Measurements from ENCODE around the gene SDR9C7. TPM values are rescaled to one million over a fixed set of nuclear protein-coding genes. Genes with fewer than 3 reads are reported as not detected.
"Not testable (repeated sequence)": the region's sequence is repeated elsewhere in the genome, so short reads cannot be mapped to it uniquely, and the experiment has no call there.

The SDR9C7 gene
- total RNA-seq (ENCODE audit: low replicate concordance) = not detected in 2 replicates

DNA sequence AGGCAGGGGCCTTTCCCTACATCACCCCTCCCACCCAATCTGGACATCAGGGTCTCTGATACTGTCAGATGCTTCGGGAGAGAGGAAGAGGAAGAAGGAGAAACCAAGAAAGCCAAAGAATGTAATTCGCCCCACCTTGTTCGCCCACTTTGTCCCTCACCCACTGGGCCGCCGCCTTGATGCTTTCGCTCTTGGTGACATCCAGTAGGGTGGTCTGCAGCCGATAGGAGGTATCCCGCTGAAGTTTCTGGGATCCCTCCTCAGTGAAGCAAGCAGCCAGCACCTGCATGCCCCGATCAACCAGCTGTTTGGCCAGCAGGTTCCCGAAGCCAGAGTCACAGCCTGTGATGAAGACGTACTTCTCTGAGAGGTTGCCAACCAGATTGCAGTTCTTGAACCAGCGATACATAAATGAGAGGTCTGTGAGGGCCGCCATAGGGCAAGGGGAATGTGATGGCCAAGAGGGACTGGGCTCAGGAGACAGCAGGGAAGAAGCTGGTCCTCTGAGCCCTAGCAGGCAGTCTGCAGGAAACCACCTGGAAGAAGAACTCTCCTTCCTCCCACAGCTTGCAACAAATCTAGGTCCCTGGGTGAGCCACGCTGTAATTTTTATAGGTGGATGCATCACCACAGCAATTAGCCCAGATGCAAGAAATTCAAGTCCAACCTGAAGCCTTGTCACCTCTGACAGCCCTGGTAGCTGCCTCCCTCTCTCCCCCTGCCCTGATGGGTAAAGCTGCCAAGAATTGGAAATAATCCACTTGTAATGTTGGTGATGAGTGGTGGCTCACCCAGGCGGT is at the start of gene SDR9C7:
Gene SDR9C7, minus strand, starts transcription at position 583 of the 800 bp plus-strand sequence. Its CDS starts 147 bp downstream, at position 436.
- no peak within 1 kb of the TSS for H3K4me3 ChIP-seq (ENCODE audit: low read depth, low read length)
- no peak for TF ChIP-seq CTCF (IDR thresholded peaks at IDR 0.05; ENCODE audit: insufficient read depth, low read length)
- no peak for DNase-seq (ENCODE audit: low read depth)

- DNase-seq (ENCODE audit: low read depth) = no peak
- H3K4me3 ChIP-seq (ENCODE audit: low read depth, low read length) = no peak overlapping the region
- TF ChIP-seq CTCF (IDR thresholded peaks at IDR 0.05; ENCODE audit: insufficient read depth, low read length) = no peak
Observed at GRCh38 chr12:56983386-56983785, 49.2 kb upstream of the SDR9C7 start.

DNA sequence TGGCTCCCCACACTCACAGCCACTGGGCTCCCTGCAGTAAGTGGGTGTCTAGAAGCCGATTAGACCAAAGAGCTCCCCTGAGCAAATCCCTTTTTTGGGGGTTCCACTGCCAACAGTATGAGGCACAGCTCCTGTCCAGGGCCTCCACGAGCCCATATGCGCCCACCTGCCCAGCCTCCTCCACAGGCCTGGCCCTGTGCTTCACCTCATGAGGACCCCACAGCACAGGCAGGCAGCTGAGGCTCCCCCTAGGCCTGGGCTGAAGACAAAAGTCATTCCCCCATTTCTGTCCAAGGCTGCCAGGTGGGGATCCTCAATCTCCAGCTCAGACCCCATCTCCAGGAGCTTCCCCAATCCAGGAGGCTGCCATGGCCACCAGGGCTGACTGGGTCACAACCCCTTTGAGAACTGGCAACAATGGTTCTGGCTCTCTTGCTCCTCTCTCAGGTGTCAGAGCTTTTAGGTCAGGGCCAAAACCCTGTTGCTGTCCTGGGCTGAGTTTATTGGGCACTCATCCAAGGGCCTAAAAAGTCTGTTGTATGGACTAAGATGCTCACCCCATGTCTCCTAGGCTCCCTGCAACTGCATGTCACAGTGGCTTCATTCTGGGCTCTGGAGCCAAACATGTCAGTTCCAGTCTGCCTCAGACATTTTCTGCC is 48.5 kb upstream of the SDR9C7 start:
- H3K4me3 ChIP-seq (ENCODE audit: low read depth, low read length); DNase-seq (ENCODE audit: low read depth): not testable (repeated sequence)

GRCh38 chr12:56980941-56981530 is 46.8 kb upstream of the SDR9C7 start:
- DNase-seq (ENCODE audit: low read depth) = no peak
- no peak overlapping the region for H3K4me3 ChIP-seq (ENCODE audit: low read depth, low read length)
- no peak for TF ChIP-seq CTCF (IDR thresholded peaks at IDR 0.05; ENCODE audit: insufficient read depth, low read length)

GRCh38 chr12:56980268-56980667 is 46.1 kb upstream of the SDR9C7 start:
- no peak for TF ChIP-seq CTCF (IDR thresholded peaks at IDR 0.05; ENCODE audit: insufficient read depth, low read length)
- H3K4me3 ChIP-seq (ENCODE audit: low read depth, low read length) = no peak overlapping the region
- no peak for DNase-seq (ENCODE audit: low read depth)

DNA sequence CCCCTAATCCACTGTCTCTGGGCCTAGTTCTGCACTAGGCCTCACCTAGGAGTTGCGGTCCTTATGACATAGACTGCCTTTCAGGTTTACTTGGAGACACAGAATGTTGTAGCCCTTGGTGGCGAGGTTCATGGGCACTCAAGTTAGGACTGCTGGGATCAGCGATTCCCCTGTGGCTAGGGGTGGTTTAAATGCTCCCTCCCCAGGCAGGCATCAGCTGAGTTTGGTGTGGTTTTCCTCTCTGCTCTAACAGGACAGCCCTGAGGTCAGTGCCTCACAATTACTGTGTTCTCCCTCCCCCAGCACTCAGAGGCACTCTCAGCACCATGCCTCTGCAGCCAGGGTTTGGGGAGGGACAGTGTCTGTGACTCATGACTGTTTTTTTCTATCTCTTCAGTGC is 45.4 kb upstream of the SDR9C7 start:
- no peak for TF ChIP-seq CTCF (IDR thresholded peaks at IDR 0.05; ENCODE audit: insufficient read depth, low read length)
- no peak for DNase-seq (ENCODE audit: low read depth)

More for the DNA sequence above, 45.4 kb upstream of the SDR9C7 start:
- H3K4me3 ChIP-seq (ENCODE audit: low read depth, low read length) = no peak overlapping the region

All from fibroblast of the aortic adventitia (primary cell).